Neuronal stem cell (in vitro differentiated cells): ENCODE measurements around the gene NFKB1.

Source experiments
- DNase-seq: peaks from one replicate; pipeline ENCODE4 v3.0.0-alpha.2; 2013; ENCODE audit warnings: low spot score
- H2AFZ ChIP-seq: one replicate; pipeline ENCODE4 v1.6.1; 2013; ENCODE audit warnings: mild to moderate bottlenecking, low read length, inconsistent platforms
- H2AK5ac ChIP-seq: 2 replicates; pipeline ENCODE4 v1.6.1; 2013; ENCODE audit warnings: low read depth, mild to moderate bottlenecking, inconsistent platforms, low read length, moderate library complexity, mixed read lengths
- H2BK120ac ChIP-seq: 2 replicates; pipeline ENCODE4 v1.6.1; 2013; ENCODE audit warnings: low read depth, mild to moderate bottlenecking, inconsistent platforms, low read length, moderate library complexity, mixed read lengths
- H2BK12ac ChIP-seq: one replicate; pipeline ENCODE4 v1.6.1; 2013; ENCODE audit warnings: low read length, inconsistent platforms
- H2BK15ac ChIP-seq: 2 replicates; pipeline ENCODE4 v1.6.1; 2013; ENCODE audit warnings: mild to moderate bottlenecking, low read length, inconsistent platforms, mixed read lengths
- H2BK5ac ChIP-seq: one replicate; pipeline ENCODE4 v1.6.1; 2013; ENCODE audit warnings: inconsistent platforms, mild to moderate bottlenecking, low read length, moderate library complexity
- H3K14ac ChIP-seq: one replicate; pipeline ENCODE4 v1.6.1; 2013; ENCODE audit warnings: low read length, inconsistent platforms
- H3K18ac ChIP-seq: 2 replicates; pipeline ENCODE4 v1.6.1; 2013; ENCODE audit warnings: low read length, inconsistent platforms
- H3K23ac ChIP-seq: 2 replicates; pipeline ENCODE4 v1.6.1; 2013; ENCODE audit warnings: low read depth, mild to moderate bottlenecking, mixed read lengths, low read length, inconsistent platforms; ENCODE audit not compliant: poor library complexity
- H3K27ac ChIP-seq: replicated peaks from 3 replicates; pipeline ENCODE4 v1.5.1; 2013; ENCODE audit warnings: low read length, inconsistent platforms
- H3K27me3 ChIP-seq, 3 experiments: 2 replicates each; pipeline ENCODE4 v1.6.1; 2013; ENCODE audit warnings: low read length in 3 of 3, mild to moderate bottlenecking in 2 of 3, inconsistent platforms in 1 of 3, low read depth in 1 of 3, mixed read lengths in 1 of 3, moderate library complexity in 1 of 3; ENCODE audit not compliant: control insufficient read depth in 3 of 3, insufficient read depth in 3 of 3
- H3K36me3 ChIP-seq, 2 donors: replicated peaks in 1 of 2; 2 replicates each; pipeline ENCODE4 v1.6.1; 2013; ENCODE audit warnings: low read length in 2 of 2; ENCODE audit not compliant: control insufficient read depth in 2 of 2, insufficient read depth in 2 of 2
- H3K4ac ChIP-seq: 2 replicates; pipeline ENCODE4 v1.6.1; 2013; ENCODE audit warnings: inconsistent platforms, mild to moderate bottlenecking, low read length, moderate library complexity
- H3K4me1 ChIP-seq, 2 donors: 1 replicate in 1 of 2; 2 replicates in 1 of 2; pipeline ENCODE4 v1.6.1; 2013; ENCODE audit warnings: low read length in 2 of 2, low read depth in 1 of 2; ENCODE audit not compliant: control insufficient read depth in 2 of 2, insufficient read depth in 1 of 2
- H3K4me2 ChIP-seq: one replicate; pipeline ENCODE4 v1.6.1; 2013; ENCODE audit warnings: mild to moderate bottlenecking, low read length, inconsistent platforms; ENCODE audit not compliant: insufficient read depth, poor library complexity, severe bottlenecking
- H3K4me3 ChIP-seq, 2 donors: 2 replicates each; pipeline ENCODE4 v1.5.1; 2013; ENCODE audit warnings: low read length in 2 of 2, mild to moderate bottlenecking in 2 of 2, inconsistent platforms in 1 of 2, moderate library complexity in 1 of 2
- H3K79me1 ChIP-seq: one replicate; pipeline ENCODE4 v1.6.1; 2013; ENCODE audit warnings: low read depth, mild to moderate bottlenecking, inconsistent platforms, low read length, moderate library complexity
- H3K9ac ChIP-seq: one replicate; pipeline ENCODE4 v1.6.1; 2013; ENCODE audit warnings: mild to moderate bottlenecking, low read depth, low read length, inconsistent platforms; ENCODE audit not compliant: poor library complexity
- H3K9me3 ChIP-seq, 2 donors: replicated peaks in 1 of 2; 2 replicates each; pipeline versions ENCODE3 to v1.6.1; 2013; ENCODE audit warnings: low read length in 2 of 2, mild to moderate bottlenecking in 2 of 2, inconsistent platforms in 1 of 2, low read depth in 1 of 2, mixed read lengths in 1 of 2, moderate library complexity in 1 of 2; ENCODE audit not compliant: control insufficient read depth in 2 of 2, insufficient read depth in 1 of 2
- H4K8ac ChIP-seq: one replicate; pipeline ENCODE4 v1.6.1; 2013; ENCODE audit warnings: low read depth, mild to moderate bottlenecking, inconsistent platforms, low read length, moderate library complexity
- H4K91ac ChIP-seq: one replicate; pipeline ENCODE4 v1.6.1; 2013; ENCODE audit warnings: low read length, low read depth, mild to moderate bottlenecking, inconsistent platforms; ENCODE audit not compliant: poor library complexity
- WGBS, 2 donors: extraction: QIAGEN DNeasy Blood & Tissue Kit; methylation state at CpG; one replicate each; pipeline ENCODE4 v1.1.7; 2013; ENCODE audit warnings: missing lambda C conversion rate in 2 of 2, mixed read lengths in 1 of 2; ENCODE audit not compliant: insufficient read length in 2 of 2, insufficient replicate concordance in 1 of 2; ENCODE audit errors: extremely low coverage in 2 of 2; 5-methylcytosine and 5-hydroxymethylcytosine counted together

NFKB1 gene

GRCh38 chr4:102531462-102531861 lies 30.3 kb downstream of the NFKB1 start:
- H2AK5ac ChIP-seq: no peak overlapping the region
- H4K8ac ChIP-seq: no peak overlapping the region
- no peak overlapping the region for H3K4me3 ChIP-seq
- no CpG with 5 or more reads among the region's 1 CpG for WGBS, 2 donors
- H2AFZ ChIP-seq: no peak overlapping the region
- DNase-seq: no peak
- peaks cover 0 to 3% of the 10 kb centered on the region in 2 donors for H3K4me1 ChIP-seq
- no peak overlapping the region for H2BK12ac ChIP-seq
- no peak overlapping the region for H3K14ac ChIP-seq
- no peak overlapping the region for H3K18ac ChIP-seq
- H3K23ac ChIP-seq: no peak overlapping the region
- no peak overlapping the region for H4K91ac ChIP-seq
- H3K36me3 ChIP-seq: no peaks in the 10 kb centered on the region
- H3K79me1 ChIP-seq: no peaks in the 10 kb centered on the region
- no peak overlapping the region for H3K9ac ChIP-seq
- H3K27me3 ChIP-seq: no peaks in the 10 kb centered on the region
- H3K4ac ChIP-seq: no peak overlapping the region
- no peak overlapping the region for H3K27ac ChIP-seq
- no peak overlapping the region for H3K4me2 ChIP-seq
- no peak overlapping the region for H2BK5ac ChIP-seq
- H2BK120ac ChIP-seq: no peak overlapping the region
- no peaks in the 10 kb centered on the region for H3K9me3 ChIP-seq
- H2BK15ac ChIP-seq: no peak overlapping the region

GRCh38 chr4:102533348-102533747 lies 32.2 kb downstream of the NFKB1 start:
- no peak for DNase-seq
- no peaks in the 10 kb centered on the region for H3K27me3 ChIP-seq
- no peak overlapping the region for H2BK12ac ChIP-seq
- H2BK120ac ChIP-seq: no peak overlapping the region
- no peak overlapping the region for H2AK5ac ChIP-seq
- no peak overlapping the region for H3K4me3 ChIP-seq
- H3K27ac ChIP-seq: no peak overlapping the region
- H3K4ac ChIP-seq: no peak overlapping the region
- no peak overlapping the region for H3K23ac ChIP-seq
- no peaks in the 10 kb centered on the region for H3K4me1 ChIP-seq
- no peak overlapping the region for H2AFZ ChIP-seq
- no CpG with 5 or more reads among the region's 4 CpGs for WGBS, 2 donors
- no peak overlapping the region for H4K91ac ChIP-seq
- no peak overlapping the region for H3K14ac ChIP-seq
- no peak overlapping the region for H2BK5ac ChIP-seq
- no peak overlapping the region for H3K4me2 ChIP-seq
- no peak overlapping the region for H4K8ac ChIP-seq
- no peaks in the 10 kb centered on the region for H3K36me3 ChIP-seq
- H3K9ac ChIP-seq: no peak overlapping the region
- H2BK15ac ChIP-seq: no peak overlapping the region
- H3K18ac ChIP-seq: no peak overlapping the region
- no peaks in the 10 kb centered on the region for H3K79me1 ChIP-seq
- no peaks in the 10 kb centered on the region for H3K9me3 ChIP-seq

GRCh38 chr4:102533904-102534303 lies 32.7 kb downstream of the NFKB1 start:
- Histone ChIP-seq H3K9ac (no peak overlapping the region), H3K18ac (no peak overlapping the region), H3K4me1 (no peaks in the 10 kb centered on the region), H3K14ac (no peak overlapping the region), H4K8ac (no peak overlapping the region), H3K4me2 (no peak overlapping the region), H2BK12ac (no peak overlapping the region), H3K4me3 (no peak overlapping the region), H2BK5ac (no peak overlapping the region), H3K27ac (no peak overlapping the region), H3K23ac (no peak overlapping the region), H2AK5ac (no peak overlapping the region), H3K9me3 (no peaks in the 10 kb centered on the region), H2BK120ac (no peak overlapping the region), H3K79me1 (no peaks in the 10 kb centered on the region), H2BK15ac (no peak overlapping the region), H4K91ac (no peak overlapping the region), H3K27me3 (no peaks in the 10 kb centered on the region), H2AFZ (no peak overlapping the region), H3K36me3 (no peaks in the 10 kb centered on the region), H3K4ac (no peak overlapping the region)
- no CpG with 5 or more reads among the region's 2 CpGs for WGBS, 2 donors
- no peak for DNase-seq

- H2AK5ac ChIP-seq: no peak overlapping the region
- no peaks in the 10 kb centered on the region for H3K79me1 ChIP-seq
- H2BK12ac ChIP-seq: no peak overlapping the region
- H2AFZ ChIP-seq: no peak overlapping the region
- no peaks in the 10 kb centered on the region for H3K27me3 ChIP-seq
- no peak overlapping the region for H3K18ac ChIP-seq
- no peak overlapping the region for H3K14ac ChIP-seq
- no peak overlapping the region for H2BK15ac ChIP-seq
- no peak for DNase-seq
- no peak overlapping the region for H3K9ac ChIP-seq
- H3K4me1 ChIP-seq: no peaks in the 10 kb centered on the region
- H3K23ac ChIP-seq: no peak overlapping the region
- no peak overlapping the region for H3K27ac ChIP-seq
- no peaks in the 10 kb centered on the region for H3K9me3 ChIP-seq
- H3K36me3 ChIP-seq: no peaks in the 10 kb centered on the region
- no peak overlapping the region for H3K4me2 ChIP-seq
- H2BK120ac ChIP-seq: no peak overlapping the region
- no peak overlapping the region for H3K4me3 ChIP-seq
- H3K4ac ChIP-seq: no peak overlapping the region
- no peak overlapping the region for H4K91ac ChIP-seq
- H2BK5ac ChIP-seq: no peak overlapping the region
- H4K8ac ChIP-seq: no peak overlapping the region
- no CpG with 5 or more reads among the region's 2 CpGs for WGBS, 2 donors
Observed at GRCh38 chr4:102534845-102535244, 33.7 kb downstream of the NFKB1 start.
